K562 (cell line): ENCODE data around the gene PIP5K1B. TPM values are rescaled to one million over a fixed set of nuclear protein-coding genes. Genes with fewer than 3 reads are reported as not detected.

Source experiments
- ATAC-seq: fragments of 200-7000 bp; cut with Tn5 transposase; 3 replicates; pipeline ENCODE4 v1.9.1; 2020; ENCODE audit warnings: moderate library complexity
- BruUV-seq: library from RNA; stranded (reverse); fragments of 400-500 nt; replicated peaks from 2 replicates; lab custom pipeline; 2021; lab: Mats Ljungman, UMichigan
- CTCF ChIA-PET: fragments of 300-600 bp; formaldehyde crosslinking; extraction: SDS; loops from one replicate; lab custom pipeline; 2021; ENCODE audit warnings: low intra/inter-chr PET ratio; lab: Yijun Ruan, JAX
- POLR2A ChIA-PET: fragments of 300-600, 350-650 bp; sonication (Branson Sonifier 250); formaldehyde crosslinking; extraction: SDS; loops from one replicate; lab custom pipeline; 2021; ENCODE audit warnings: antibody characterized with exemption, inconsistent platforms; lab: Yijun Ruan, JAX
- DNase-seq, 4 experiments: peaks; one replicate each; pipeline versions ENCODE4 v3.0.0 to v3.0.0-alpha.2; 2011 to 2018; ENCODE audit warnings: low spot score in 3 of 4, mixed read lengths in 3 of 4; ENCODE audit errors: extremely low read depth in 1 of 4
- FAIRE-seq: peaks from 2 replicates; lab custom pipeline; 2011; peaks lifted over from hg19 to GRCh38; lab: Jason Lieb, UNC
- H2AFZ ChIP-seq: 2 replicates; pipeline ENCODE4 v1.6.0; 2011; ENCODE audit warnings: low read depth, low read length, control low read depth, inconsistent platforms
- H3K27ac ChIP-seq: fragments of 200-600 bp; 3 replicates; pipeline ENCODE4 v1.8.0; 2011; ENCODE audit warnings: low read depth, mild to moderate bottlenecking, control low read depth, inconsistent platforms, low read length, moderate library complexity, mixed read lengths; ENCODE audit errors: extremely low read depth
- H3K27me3 ChIP-seq, 2 experiments: fragments of 300-600 bp in 1 of 2; 2 replicates in 1 of 2; 3 replicates in 1 of 2; pipeline versions ENCODE4 v1.6.0 to v1.8.0; 2011; ENCODE audit warnings: inconsistent platforms in 2 of 2, low read length in 2 of 2, mild to moderate bottlenecking in 1 of 2, mixed read lengths in 1 of 2, moderate library complexity in 1 of 2; ENCODE audit not compliant: control insufficient read depth in 2 of 2, insufficient read depth in 2 of 2
- H3K36me3 ChIP-seq: fragments of 300-600 bp; 3 replicates; pipeline ENCODE4 v1.8.0; 2011; ENCODE audit warnings: mild to moderate bottlenecking, low read length, inconsistent platforms; ENCODE audit not compliant: control insufficient read depth, insufficient read depth
- H3K4me1 ChIP-seq, 2 experiments: fragments of 200-600 bp in 1 of 2; replicated peaks in 1 of 2; 2 replicates in 1 of 2; 3 replicates in 1 of 2; pipeline versions ENCODE4 v1.5.1 to v1.8.0; 2011; ENCODE audit warnings: inconsistent platforms in 2 of 2, low read length in 2 of 2, mild to moderate bottlenecking in 1 of 2, mixed read lengths in 1 of 2, moderate library complexity in 1 of 2; ENCODE audit not compliant: control insufficient read depth in 2 of 2, insufficient read depth in 2 of 2
- H3K4me2 ChIP-seq: 2 replicates; pipeline ENCODE4 v1.6.1; 2011; ENCODE audit warnings: low read length, control low read depth, inconsistent platforms, mixed read lengths; ENCODE audit not compliant: insufficient read depth
- H3K4me3 ChIP-seq: fragments of 200-600 bp; sonication (generic), shearing (Covaris generic); 2 replicates; pipeline ENCODE4 v1.5.1; 2016; ENCODE audit warnings: control low read depth, inconsistent platforms
- H3K79me2 ChIP-seq: fragments of 200-600 bp; 3 replicates; pipeline ENCODE4 v1.8.0; 2011; ENCODE audit warnings: low read length, inconsistent platforms; ENCODE audit not compliant: control insufficient read depth, insufficient read depth
- H3K9ac ChIP-seq, 2 experiments: 2 replicates each; pipeline versions ENCODE4 v1.6.0 to v1.6.1; 2011; ENCODE audit warnings: low read depth in 2 of 2, low read length in 2 of 2, control low read depth in 1 of 2, inconsistent platforms in 1 of 2, mild to moderate bottlenecking in 1 of 2, mixed read lengths in 1 of 2; ENCODE audit not compliant: insufficient read depth in 1 of 2
- H3K9me1 ChIP-seq: one replicate; pipeline ENCODE4 v1.6.0; 2011; ENCODE audit warnings: inconsistent platforms, mild to moderate bottlenecking, low read length, moderate library complexity; ENCODE audit not compliant: control insufficient read depth, insufficient read depth
- H3K9me3 ChIP-seq: replicated peaks from 2 replicates; pipeline ENCODE4 v1.5.1; 2011; ENCODE audit warnings: low read depth, low read length, inconsistent platforms; ENCODE audit not compliant: control insufficient read depth, insufficient read depth
- H4K20me1 ChIP-seq: replicated peaks from 2 replicates; pipeline ENCODE4 v1.6.1; 2011; ENCODE audit warnings: low read length, inconsistent platforms, mixed read lengths; ENCODE audit not compliant: control insufficient read depth, insufficient read depth
- BCL6 ChIP-seq: fragments of 250-450 bp; sonication (Bioruptor Pico); IDR thresholded peaks from 2 replicates; pipeline ENCODE4 v1.4.0; 2020
- KDM5B ChIP-seq: fragments of 200-600 bp; sonication (generic); IDR thresholded peaks from 2 replicates; pipeline ENCODE4 v1.6.1; 2012; ENCODE audit warnings: low read depth, mild to moderate bottlenecking, moderate library complexity, low read length, control low read depth, inconsistent platforms; ENCODE audit not compliant: insufficient replicate concordance
- POLR2B ChIP-seq: fragments of 450-650 bp; IDR thresholded peaks from 2 replicates; pipeline ENCODE4 v1.6.1; 2018; ENCODE audit warnings: low read depth; ENCODE audit not compliant: partially characterized antibody
- RCOR1 ChIP-seq, 2 experiments: IDR thresholded peaks; 2 replicates each; pipeline ENCODE4 v1.6.1; 2012; ENCODE audit warnings: low read depth in 2 of 2, low read length in 2 of 2, borderline replicate concordance in 1 of 2, improper control_type of control experiment in 1 of 2
- SMAD3 ChIP-seq: fragments of 450-650 bp; formaldehyde crosslinking; conservative IDR thresholded peaks from 2 replicates; pipeline ENCODE4 v1.4.0; 2020; ENCODE audit warnings: mild to moderate bottlenecking
- SRSF9 ChIP-seq: fragments of 200-400 bp; formaldehyde crosslinking; IDR thresholded peaks from 2 replicates; pipeline ENCODE4 v1.6.1; 2017; ENCODE audit warnings: low read depth, low read length, borderline replicate concordance
- ZNF583 ChIP-seq: fragments of 250-450 bp; sonication (Bioruptor Pico); IDR thresholded peaks from 2 replicates; pipeline ENCODE4 v1.4.0; 2020
- WGBS: fragments of 100-300 bp; shearing (Covaris generic); methylation state at CpG from one replicate; pipeline ENCODE4 v1.1.6; 2016; ENCODE audit warnings: low coverage, mixed read lengths; ENCODE audit not compliant: insufficient coverage; ENCODE audit errors: missing lambda C conversion rate; 5-methylcytosine and 5-hydroxymethylcytosine counted together
- in situ Hi-C: fragments of 300-500 bp; cut with MboI; formaldehyde crosslinking; loops from 4 replicates; pipeline ENCODE4 v1.15.0; 2018; ENCODE audit warnings: inconsistent platforms, mixed read lengths
- intact Hi-C: fragments of 100-400 bp; cut with micrococcal nuclease; formaldehyde crosslinking; loops from 2 replicates; pipeline ENCODE4 v1.14.2; 2022
- polyA plus RNA-seq, 8 experiments: library from polyadenylated mRNA; depleted of rRNA in 4 of 8; stranded (reverse) in 5 of 8; unstranded in 3 of 8; fragments of >200 nt; fragmentation: Nextera tagmentation in 2 of 8; fragmentation: Illumina TruSeq in 1 of 8; extraction: Ambion mirVana in 2 of 8; extraction: Trizol in 1 of 8; gene quantifications; 2 replicates each; pipeline versions ENCODE4 v1.2.1 to v1.2.3, GENCODE V29; 2011 to 2014; ENCODE audit warnings: inconsistent platforms in 1 of 8, missing spikeins in 1 of 8
- total RNA-seq, 7 experiments: library from RNA; depleted of rRNA in 6 of 7; stranded (reverse); fragments of >200 nt in 6 of 7; fragmentation: Illumina TruSeq in 2 of 7; extraction: Trizol in 2 of 7; gene quantifications; 2 replicates each; pipeline versions ENCODE4 v1.2.1 to v1.2.3, GENCODE V29; 2011 to 2021; ENCODE audit warnings: low replicate concordance in 1 of 7
- TF ChIP-seq, protein P1 (sequence below), 2 experiments: fragments of 450-650 bp in 1 of 2; sonication (generic) in 1 of 2; formaldehyde crosslinking; conservative IDR thresholded peaks; 2 replicates each; pipeline versions ENCODE4 v1.4.0 to v1.8.1; 2020 to 2022; ENCODE audit warnings: mild to moderate bottlenecking in 1 of 2, missing genetic modification reagents in 1 of 2
- TF ChIP-seq, protein P2 (sequence below): fragments of 250-450 bp; sonication (Bioruptor Pico); IDR thresholded peaks from 2 replicates; pipeline ENCODE4 v1.5.0; 2021; ENCODE audit warnings: mild to moderate bottlenecking, borderline replicate concordance
- TF ChIP-seq, protein P3 (sequence below): fragments of 450-650 bp; IDR thresholded peaks from 2 replicates; pipeline ENCODE4 v1.6.1; 2016; ENCODE audit warnings: missing biosample characterization, missing genetic modification characterization

Gene PIP5K1B
- total and polyA plus RNA-seq, 9 of the 15 experiments (the other 6 are each of a cell fraction or from before 2014, with no cell fraction given), result 3.1 to 12.9 (median 7.4) TPM

DNA sequence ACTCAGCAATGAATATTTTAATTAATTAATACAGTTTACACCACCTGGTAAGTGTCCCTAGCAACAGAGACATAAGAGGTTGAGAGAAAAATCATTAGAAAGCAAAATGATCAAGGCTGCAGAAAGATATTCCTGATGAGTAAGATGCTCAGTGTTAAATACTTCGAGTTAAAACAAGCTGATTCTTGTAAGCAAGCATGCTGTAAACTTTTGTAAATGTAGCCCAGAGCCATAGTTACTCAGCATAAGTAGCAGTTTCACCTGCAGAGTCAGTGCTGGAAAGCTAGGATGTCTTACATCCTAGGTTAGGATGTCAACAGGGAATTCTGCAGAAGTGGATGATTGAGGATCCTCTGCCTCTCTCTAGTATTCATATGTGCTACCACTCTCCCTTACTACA lies 304.7 kb downstream of the PIP5K1B start:
- TF ChIP-seq RCOR1 (IDR thresholded peaks at IDR 0.05; ENCODE audit: borderline replicate concordance in 1 of 2, low read depth in 2 of 2, low read length in 2 of 2) (no peak), SMAD3 (no peak), SRSF9 (no peak), KDM5B (no peak), ZNF583 (CRISPR knock-in tag) (no peak), POLR2B (no peak), BCL6 (CRISPR knock-in tag) (no peak)
- TF ChIP-seq, protein P1, sequence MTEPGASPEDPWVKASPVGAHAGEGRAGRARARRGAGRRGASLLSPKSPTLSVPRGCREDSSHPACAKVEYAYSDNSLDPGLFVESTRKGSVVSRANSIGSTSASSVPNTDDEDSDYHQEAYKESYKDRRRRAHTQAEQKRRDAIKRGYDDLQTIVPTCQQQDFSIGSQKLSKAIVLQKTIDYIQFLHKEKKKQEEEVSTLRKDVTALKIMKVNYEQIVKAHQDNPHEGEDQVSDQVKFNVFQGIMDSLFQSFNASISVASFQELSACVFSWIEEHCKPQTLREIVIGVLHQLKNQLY (CRISPR knock-in tag; conservative IDR thresholded peaks at IDR 0.05), result no peak
- TF ChIP-seq, protein P2, sequence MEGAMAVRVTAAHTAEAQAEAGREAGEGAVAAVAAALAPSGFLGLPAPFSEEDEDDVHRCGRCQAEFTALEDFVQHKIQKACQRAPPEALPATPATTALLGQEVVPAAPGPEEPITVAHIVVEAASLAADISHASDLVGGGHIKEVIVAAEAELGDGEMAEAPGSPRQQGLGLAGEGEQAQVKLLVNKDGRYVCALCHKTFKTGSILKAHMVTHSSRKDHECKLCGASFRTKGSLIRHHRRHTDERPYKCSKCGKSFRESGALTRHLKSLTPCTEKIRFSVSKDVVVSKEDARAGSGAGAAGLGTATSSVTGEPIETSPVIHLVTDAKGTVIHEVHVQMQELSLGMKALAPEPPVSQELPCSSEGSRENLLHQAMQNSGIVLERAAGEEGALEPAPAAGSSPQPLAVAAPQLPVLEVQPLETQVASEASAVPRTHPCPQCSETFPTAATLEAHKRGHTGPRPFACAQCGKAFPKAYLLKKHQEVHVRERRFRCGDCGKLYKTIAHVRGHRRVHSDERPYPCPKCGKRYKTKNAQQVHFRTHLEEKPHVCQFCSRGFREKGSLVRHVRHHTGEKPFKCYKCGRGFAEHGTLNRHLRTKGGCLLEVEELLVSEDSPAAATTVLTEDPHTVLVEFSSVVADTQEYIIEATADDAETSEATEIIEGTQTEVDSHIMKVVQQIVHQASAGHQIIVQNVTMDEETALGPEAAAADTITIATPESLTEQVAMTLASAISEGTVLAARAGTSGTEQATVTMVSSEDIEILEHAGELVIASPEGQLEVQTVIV, result no peak
- TF ChIP-seq, protein P3, sequence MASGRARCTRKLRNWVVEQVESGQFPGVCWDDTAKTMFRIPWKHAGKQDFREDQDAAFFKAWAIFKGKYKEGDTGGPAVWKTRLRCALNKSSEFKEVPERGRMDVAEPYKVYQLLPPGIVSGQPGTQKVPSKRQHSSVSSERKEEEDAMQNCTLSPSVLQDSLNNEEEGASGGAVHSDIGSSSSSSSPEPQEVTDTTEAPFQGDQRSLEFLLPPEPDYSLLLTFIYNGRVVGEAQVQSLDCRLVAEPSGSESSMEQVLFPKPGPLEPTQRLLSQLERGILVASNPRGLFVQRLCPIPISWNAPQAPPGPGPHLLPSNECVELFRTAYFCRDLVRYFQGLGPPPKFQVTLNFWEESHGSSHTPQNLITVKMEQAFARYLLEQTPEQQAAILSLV (tag), result no peak
- in situ Hi-C loops (no loop called here), intact Hi-C loops (no loop called here)
- H3K4me3 ChIP-seq, result no peak overlapping the region
- no peak overlapping the region for H3K9ac ChIP-seq
- WGBS, result 14% methylated on average over 1 of the region's 1 CpG
- ChIA-PET CTCF (no interaction called here), POLR2A (no interaction called here)
- no peaks in the 10 kb centered on the region for H3K79me2 ChIP-seq
- H4K20me1 ChIP-seq, result no peaks in the 10 kb centered on the region
- no peak for ATAC-seq
- no peak overlapping the region for H3K27ac ChIP-seq
- peaks cover 10% of the 10 kb centered on the region for H3K9me3 ChIP-seq
- no peaks in the 10 kb centered on the region; a peak in 1 of 5 replicates for H3K4me1 ChIP-seq
- no peak overlapping the region for H3K4me2 ChIP-seq
- no peak for DNase-seq
- FAIRE-seq, result no peak
- H2AFZ ChIP-seq, result no peak overlapping the region
- H3K9me1 ChIP-seq, result no peaks in the 10 kb centered on the region
- no peaks in the 10 kb centered on the region for H3K27me3 ChIP-seq
- BruUV-seq, result no TSS peak
- H3K36me3 ChIP-seq, result no peaks in the 10 kb centered on the region; the same call in 2 of the 3 replicates
